ENCODE results near the gene ZNF57. TPM values are rescaled to one million over a fixed set of nuclear protein-coding genes. Genes with fewer than 3 reads are reported as not detected.
"Not testable (repeated sequence)": the region's sequence is repeated elsewhere in the genome, so short reads cannot be mapped to it uniquely, and the experiment has no call there.

Gene ZNF57
- polyA plus RNA-seq, 1 of the 3 experiments (the other 2 are of a cell fraction) = 2.1 TPM

DNA sequence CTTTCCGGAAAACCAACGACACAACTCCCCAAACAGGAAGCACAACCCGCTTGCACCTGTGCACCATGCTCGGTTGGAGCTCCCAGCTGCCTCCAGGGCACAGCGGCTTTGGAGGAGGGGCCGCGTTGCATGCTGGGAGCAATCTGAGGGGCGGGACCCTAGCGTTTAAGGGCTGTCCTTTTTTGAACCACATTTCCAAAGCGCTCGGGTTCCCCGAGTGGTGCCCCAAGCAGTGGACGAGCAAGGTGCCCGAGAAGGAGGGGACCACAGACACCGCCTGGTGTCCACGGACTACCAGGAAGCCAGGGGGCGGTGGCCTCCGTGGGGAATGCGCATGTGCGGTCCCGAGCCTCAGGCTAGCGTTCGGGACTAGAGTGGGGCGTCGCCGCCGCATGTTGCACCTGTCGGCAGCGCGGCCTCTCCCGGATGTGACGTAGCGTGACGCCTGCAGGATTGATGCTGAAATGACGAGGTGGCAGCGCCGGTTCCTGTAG, 11.9 kb upstream of the ZNF57 start (continued):
- TF ChIP-seq, protein P1, sequence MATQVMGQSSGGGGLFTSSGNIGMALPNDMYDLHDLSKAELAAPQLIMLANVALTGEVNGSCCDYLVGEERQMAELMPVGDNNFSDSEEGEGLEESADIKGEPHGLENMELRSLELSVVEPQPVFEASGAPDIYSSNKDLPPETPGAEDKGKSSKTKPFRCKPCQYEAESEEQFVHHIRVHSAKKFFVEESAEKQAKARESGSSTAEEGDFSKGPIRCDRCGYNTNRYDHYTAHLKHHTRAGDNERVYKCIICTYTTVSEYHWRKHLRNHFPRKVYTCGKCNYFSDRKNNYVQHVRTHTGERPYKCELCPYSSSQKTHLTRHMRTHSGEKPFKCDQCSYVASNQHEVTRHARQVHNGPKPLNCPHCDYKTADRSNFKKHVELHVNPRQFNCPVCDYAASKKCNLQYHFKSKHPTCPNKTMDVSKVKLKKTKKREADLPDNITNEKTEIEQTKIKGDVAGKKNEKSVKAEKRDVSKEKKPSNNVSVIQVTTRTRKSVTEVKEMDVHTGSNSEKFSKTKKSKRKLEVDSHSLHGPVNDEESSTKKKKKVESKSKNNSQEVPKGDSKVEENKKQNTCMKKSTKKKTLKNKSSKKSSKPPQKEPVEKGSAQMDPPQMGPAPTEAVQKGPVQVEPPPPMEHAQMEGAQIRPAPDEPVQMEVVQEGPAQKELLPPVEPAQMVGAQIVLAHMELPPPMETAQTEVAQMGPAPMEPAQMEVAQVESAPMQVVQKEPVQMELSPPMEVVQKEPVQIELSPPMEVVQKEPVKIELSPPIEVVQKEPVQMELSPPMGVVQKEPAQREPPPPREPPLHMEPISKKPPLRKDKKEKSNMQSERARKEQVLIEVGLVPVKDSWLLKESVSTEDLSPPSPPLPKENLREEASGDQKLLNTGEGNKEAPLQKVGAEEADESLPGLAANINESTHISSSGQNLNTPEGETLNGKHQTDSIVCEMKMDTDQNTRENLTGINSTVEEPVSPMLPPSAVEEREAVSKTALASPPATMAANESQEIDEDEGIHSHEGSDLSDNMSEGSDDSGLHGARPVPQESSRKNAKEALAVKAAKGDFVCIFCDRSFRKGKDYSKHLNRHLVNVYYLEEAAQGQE (IDR thresholded peaks at IDR 0.05; ENCODE audit: low read depth, low read length) = no peak
- no peak for TF ChIP-seq ELF1 (IDR thresholded peaks at IDR 0.05)
- TF ChIP-seq EP300 (IDR thresholded peaks at IDR 0.05; ENCODE audit: borderline replicate concordance in 1 of 2, low read depth in 1 of 2, low read length in 1 of 2) = no peak
- TF ChIP-seq, protein P2, sequence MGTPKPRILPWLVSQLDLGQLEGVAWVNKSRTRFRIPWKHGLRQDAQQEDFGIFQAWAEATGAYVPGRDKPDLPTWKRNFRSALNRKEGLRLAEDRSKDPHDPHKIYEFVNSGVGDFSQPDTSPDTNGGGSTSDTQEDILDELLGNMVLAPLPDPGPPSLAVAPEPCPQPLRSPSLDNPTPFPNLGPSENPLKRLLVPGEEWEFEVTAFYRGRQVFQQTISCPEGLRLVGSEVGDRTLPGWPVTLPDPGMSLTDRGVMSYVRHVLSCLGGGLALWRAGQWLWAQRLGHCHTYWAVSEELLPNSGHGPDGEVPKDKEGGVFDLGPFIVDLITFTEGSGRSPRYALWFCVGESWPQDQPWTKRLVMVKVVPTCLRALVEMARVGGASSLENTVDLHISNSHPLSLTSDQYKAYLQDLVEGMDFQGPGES (IDR thresholded peaks at IDR 0.05; ENCODE audit: low read depth, low read length) = no peak
- no peak for TF ChIP-seq NRF1 (IDR thresholded peaks at IDR 0.05; ENCODE audit: low read depth, low read length)

DNA sequence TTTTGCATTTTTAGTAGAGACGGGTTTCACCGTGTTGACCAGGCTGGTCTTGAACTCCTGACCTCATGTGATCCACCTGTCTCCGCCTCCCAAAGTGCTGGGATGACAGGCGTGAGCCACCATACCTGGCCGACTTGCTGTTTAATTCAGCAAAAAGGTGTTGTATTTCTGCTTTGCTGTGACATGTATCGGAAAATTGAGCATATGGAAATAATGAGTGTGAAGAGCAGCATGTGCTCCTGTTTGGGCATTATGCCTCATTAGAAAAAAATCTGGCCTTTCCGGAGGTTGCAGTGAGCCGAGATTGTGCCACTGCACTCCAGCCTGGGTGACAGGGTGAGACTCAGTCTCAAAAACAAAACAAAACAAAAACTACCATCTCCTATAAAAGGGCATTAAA, 10.2 kb upstream of the ZNF57 start:
- H3K9ac ChIP-seq; H2AFZ ChIP-seq (ENCODE audit: low read depth); H3K9me3 ChIP-seq; H3K27ac ChIP-seq (ENCODE audit: low read depth in 2 of 2, low read length in 1 of 2); H3K4me3 ChIP-seq (ENCODE audit: low read depth in 2 of 2, low read length in 1 of 2); H3K79me2 ChIP-seq (ENCODE audit: insufficient read depth); H3K9me2 ChIP-seq; H3K4me2 ChIP-seq; H3K4me1 ChIP-seq (ENCODE audit: control insufficient read depth in 1 of 2, insufficient read depth in 2 of 2, low read depth in 1 of 2, low read length in 1 of 2); H3F3A ChIP-seq (replicated peaks; ENCODE audit: insufficient read depth); H3K36me3 ChIP-seq (replicated peaks in 1 of 2; ENCODE audit: control insufficient read depth in 1 of 2, insufficient read depth in 2 of 2, low read length in 1 of 2); H3K27me3 ChIP-seq (ENCODE audit: insufficient read depth); DNase-seq; POLR2A ChIA-PET; H4K20me1 ChIP-seq (ENCODE audit: insufficient read depth): not testable (repeated sequence)
- WGBS (ENCODE audit: low lambda C conversion rate) = 56% methylated on average over 8 of the region's 8 CpGs
- CTCF ChIA-PET = interaction anchor here (1.0 kb wide), 1 partner anchor 50 kb away, joined by 3 read pairs; the partner anchor contains the start of gene ZNF555

DNA sequence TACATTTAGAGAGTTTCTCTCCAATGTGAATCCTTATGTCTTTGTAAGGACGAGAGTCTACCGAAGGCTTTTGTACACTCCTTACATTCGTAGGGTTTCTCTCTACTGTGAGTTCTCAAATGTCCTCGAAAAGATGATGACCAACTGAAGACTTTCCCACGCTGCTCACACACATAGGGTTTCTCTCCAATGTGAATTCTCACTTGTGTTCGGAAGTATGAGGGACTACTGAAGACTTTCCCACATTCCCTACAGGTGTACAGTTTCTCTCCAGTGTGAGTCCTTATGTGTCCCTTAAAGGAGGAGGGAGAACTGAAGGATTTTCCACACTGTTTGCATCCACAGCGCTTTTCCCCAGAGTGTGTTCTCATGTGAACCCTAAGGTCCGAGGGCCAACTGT, 4.0 kb upstream of the ZNF57 start:
- Histone ChIP-seq H3K9me3 (no peaks in the 10 kb centered on the region), H3K9ac (no peak overlapping the region), H3K79me2 (ENCODE audit: insufficient read depth) (peaks cover 6% of the 10 kb centered on the region; the same call in 1 of the 2 replicates), H3K27ac (ENCODE audit: low read depth in 2 of 2, low read length in 1 of 2) (no peak overlapping the region), H3K4me2 (no peak overlapping the region), H4K20me1 (ENCODE audit: insufficient read depth) (no peaks in the 10 kb centered on the region), H3K4me1 (ENCODE audit: control insufficient read depth in 1 of 2, insufficient read depth in 2 of 2, low read depth in 1 of 2, low read length in 1 of 2) (peaks cover 0 to 1% of the 10 kb centered on the region in 2 experiments; a peak in 1 of 4 replicates), H3F3A (replicated peaks; ENCODE audit: insufficient read depth) (no peaks in the 10 kb centered on the region), H3K27me3 (ENCODE audit: insufficient read depth) (no peaks in the 10 kb centered on the region), H3K36me3 (replicated peaks in 1 of 2; ENCODE audit: control insufficient read depth in 1 of 2, insufficient read depth in 2 of 2, low read length in 1 of 2) (no peaks in the 10 kb centered on the region), H3K4me3 (ENCODE audit: low read depth in 2 of 2, low read length in 1 of 2) (no peak overlapping the region), H3K9me2 (no peaks in the 10 kb centered on the region), H2AFZ (ENCODE audit: low read depth) (no peak overlapping the region)
- ChIA-PET POLR2A (no interaction called here), CTCF (interaction anchor here (2.0 kb wide), 1 partner anchor 9 kb away, joined by 4 read pairs; no protein-coding TSS in a partner anchor)
- 28% methylated on average over 8 of the region's 8 CpGs for WGBS (ENCODE audit: low lambda C conversion rate)
- TF ChIP-seq, protein P3, sequence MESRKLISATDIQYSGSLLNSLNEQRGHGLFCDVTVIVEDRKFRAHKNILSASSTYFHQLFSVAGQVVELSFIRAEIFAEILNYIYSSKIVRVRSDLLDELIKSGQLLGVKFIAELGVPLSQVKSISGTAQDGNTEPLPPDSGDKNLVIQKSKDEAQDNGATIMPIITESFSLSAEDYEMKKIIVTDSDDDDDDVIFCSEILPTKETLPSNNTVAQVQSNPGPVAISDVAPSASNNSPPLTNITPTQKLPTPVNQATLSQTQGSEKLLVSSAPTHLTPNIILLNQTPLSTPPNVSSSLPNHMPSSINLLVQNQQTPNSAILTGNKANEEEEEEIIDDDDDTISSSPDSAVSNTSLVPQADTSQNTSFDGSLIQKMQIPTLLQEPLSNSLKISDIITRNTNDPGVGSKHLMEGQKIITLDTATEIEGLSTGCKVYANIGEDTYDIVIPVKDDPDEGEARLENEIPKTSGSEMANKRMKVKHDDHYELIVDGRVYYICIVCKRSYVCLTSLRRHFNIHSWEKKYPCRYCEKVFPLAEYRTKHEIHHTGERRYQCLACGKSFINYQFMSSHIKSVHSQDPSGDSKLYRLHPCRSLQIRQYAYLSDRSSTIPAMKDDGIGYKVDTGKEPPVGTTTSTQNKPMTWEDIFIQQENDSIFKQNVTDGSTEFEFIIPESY (IDR thresholded peaks at IDR 0.05; ENCODE audit: borderline replicate concordance, low read depth) = no peak
- no peak for DNase-seq

All from SK-N-SH (cell line).